ES-I3 (cell line): Measurements from ENCODE around the gene PLEKHM3.

Experiments used
- H3K36me3 ChIP-seq: 2 replicates; pipeline ENCODE4 v1.6.1; 2013; ENCODE audit warnings: mild to moderate bottlenecking, low read length, control low read depth, moderate library complexity; ENCODE audit not compliant: insufficient read depth
- H3K4me1 ChIP-seq: 2 replicates; pipeline ENCODE4 v1.6.1; 2013; ENCODE audit warnings: mild to moderate bottlenecking, control low read depth, low read length; ENCODE audit not compliant: insufficient read depth
- H3K9ac ChIP-seq: 2 replicates; pipeline ENCODE4 v1.6.1; 2013; ENCODE audit warnings: low read depth, mild to moderate bottlenecking, low read length, moderate library complexity
- H3K9me3 ChIP-seq: 2 replicates; pipeline ENCODE4 v1.6.1; 2013; ENCODE audit warnings: mild to moderate bottlenecking, low read length, moderate library complexity; ENCODE audit not compliant: control insufficient read depth, insufficient read depth

The PLEKHM3 gene

GRCh38 chr2:207871911-207872310, 153.4 kb downstream of the PLEKHM3 start:
- Histone ChIP-seq H3K9ac (no peak overlapping the region), H3K4me1 (no peaks in the 10 kb centered on the region), H3K36me3 (no peaks in the 10 kb centered on the region), H3K9me3 (no peaks in the 10 kb centered on the region)

DNA sequence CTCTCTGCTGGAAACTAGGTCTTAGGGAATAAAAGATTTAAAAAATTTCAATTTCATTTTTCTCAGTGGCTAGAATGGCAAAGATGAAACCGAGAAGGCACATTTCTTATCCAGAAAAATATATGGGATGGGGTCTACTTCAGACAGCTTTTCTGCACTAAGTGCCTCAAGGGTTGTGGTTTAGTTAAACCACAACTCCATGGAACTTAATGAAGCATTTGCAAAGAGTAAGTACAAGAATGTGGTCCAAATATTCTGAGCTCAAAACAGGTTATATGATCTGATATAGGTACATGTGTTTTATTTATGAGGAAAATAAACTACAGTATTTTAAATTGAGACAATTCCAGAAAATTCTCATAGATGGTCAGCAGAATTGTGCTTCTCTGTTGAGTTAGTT, 153.8 kb downstream of the PLEKHM3 start:
- Histone ChIP-seq H3K4me1 (no peaks in the 10 kb centered on the region), H3K9me3 (no peaks in the 10 kb centered on the region), H3K9ac (no peak overlapping the region)

DNA sequence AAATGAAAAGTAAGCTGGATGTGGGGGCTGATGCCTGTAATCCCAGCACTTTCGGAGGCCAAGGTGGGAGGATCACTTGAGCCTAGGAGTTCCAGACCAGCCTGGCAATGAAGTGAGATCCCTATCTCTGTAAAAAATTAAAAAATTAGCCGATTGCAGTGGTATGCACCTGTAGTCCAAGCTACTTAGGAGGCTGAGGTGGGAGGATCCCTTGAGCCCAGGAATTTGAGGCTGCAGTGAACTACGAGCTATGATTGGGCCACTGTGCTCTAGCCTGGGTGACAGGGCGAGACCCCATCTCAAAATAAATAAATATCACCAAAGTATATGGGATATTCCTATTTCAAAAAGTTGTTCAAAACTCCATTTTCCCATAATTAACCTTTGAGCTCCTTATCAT, 154.5 kb downstream of the PLEKHM3 start:
- H3K9ac ChIP-seq: no peak overlapping the region
- H3K9me3 ChIP-seq: no peaks in the 10 kb centered on the region
- H3K36me3 ChIP-seq: no peaks in the 10 kb centered on the region
- no peaks in the 10 kb centered on the region for H3K4me1 ChIP-seq

More for the DNA sequence above, 153.8 kb downstream of the PLEKHM3 start:
- no peaks in the 10 kb centered on the region for H3K36me3 ChIP-seq

GRCh38 chr2:207869784-207870778, 155.2 kb downstream of the PLEKHM3 start:
- no peaks in the 10 kb centered on the region for H3K4me1 ChIP-seq
- no peaks in the 10 kb centered on the region for H3K9me3 ChIP-seq
- no peak overlapping the region for H3K9ac ChIP-seq

DNA sequence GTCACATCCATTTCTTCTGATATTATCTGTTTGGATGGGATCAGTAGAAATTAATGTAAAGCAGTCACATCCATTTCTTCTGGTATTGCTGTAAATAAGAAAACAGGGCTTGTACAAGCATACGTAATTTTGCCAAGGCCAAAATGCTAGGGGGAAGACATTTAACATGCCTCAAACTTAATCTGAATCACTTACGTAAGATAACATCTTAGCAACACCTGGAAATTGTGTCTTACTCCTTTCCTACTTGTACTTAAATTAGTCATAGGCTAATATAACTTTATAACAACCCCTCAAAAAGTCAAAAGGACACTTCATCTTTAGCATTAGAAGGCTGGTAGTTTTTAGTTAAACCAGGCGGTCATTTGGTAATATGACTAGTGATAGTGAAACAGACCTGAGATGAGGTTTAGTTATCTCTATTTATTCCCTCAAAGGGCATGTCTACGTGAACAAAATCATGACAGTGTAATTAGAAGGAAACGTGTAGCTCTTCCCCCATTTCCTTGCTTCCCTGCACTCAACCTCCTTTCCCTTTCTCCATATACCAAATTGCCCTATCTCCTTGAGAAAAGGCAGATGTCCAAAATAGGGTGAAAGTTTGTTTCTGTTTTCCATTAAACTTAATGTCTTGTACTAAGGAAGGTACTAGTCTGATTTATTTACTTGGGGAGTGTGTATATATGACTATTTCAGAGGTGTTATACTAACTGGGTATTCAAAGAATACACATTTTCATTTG, 156.3 kb downstream of the PLEKHM3 start:
- no peak overlapping the region for H3K9ac ChIP-seq
- H3K9me3 ChIP-seq: no peaks in the 10 kb centered on the region
- H3K36me3 ChIP-seq: no peaks in the 10 kb centered on the region
- no peaks in the 10 kb centered on the region for H3K4me1 ChIP-seq

More at GRCh38 chr2:207869784-207870778, 155.2 kb downstream of the PLEKHM3 start:
- H3K36me3 ChIP-seq: no peaks in the 10 kb centered on the region

DNA sequence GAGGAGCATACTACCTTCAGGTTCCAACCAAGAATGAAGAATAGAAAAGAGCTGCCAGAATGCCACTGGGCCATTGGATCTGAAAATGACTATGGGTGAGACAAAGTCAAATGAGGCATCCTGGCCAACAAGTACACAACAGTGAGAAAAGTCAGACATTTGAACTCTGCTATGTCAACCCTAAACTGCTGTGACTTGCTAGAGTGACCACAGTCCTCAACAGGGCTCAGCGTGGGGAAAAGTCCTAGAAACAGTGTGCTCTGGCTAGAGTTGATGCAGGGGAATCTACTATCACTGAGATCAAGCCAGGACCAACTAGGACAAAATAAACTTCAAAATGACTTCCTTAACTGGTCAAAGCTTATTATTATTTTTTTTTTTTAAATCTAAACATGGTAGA, 157.4 kb downstream of the PLEKHM3 start:
- H3K9me3 ChIP-seq: no peaks in the 10 kb centered on the region
- no peaks in the 10 kb centered on the region for H3K36me3 ChIP-seq
- no peaks in the 10 kb centered on the region for H3K4me1 ChIP-seq
- H3K9ac ChIP-seq: no peak overlapping the region

DNA sequence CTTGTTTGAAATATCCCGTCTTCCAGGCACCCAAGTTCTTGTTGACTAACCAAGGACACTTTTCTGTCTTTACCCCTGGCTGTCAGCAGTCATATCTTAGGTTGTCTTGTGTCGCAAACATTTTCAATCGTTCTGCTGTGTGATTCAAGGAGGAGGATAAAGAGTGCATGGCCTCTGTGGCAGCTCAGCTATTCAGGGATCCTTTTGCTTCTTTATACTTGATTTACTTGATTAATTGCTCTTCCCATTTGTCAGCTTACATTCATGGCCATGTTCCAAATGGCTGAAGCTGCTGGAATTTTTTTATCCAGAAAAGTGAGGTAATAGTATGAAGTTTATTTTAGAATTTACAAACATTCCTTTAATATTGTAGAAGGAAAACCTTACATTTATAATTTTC, 158.3 kb downstream of the PLEKHM3 start:
- no peak overlapping the region for H3K9ac ChIP-seq
- no peaks in the 10 kb centered on the region for H3K9me3 ChIP-seq
- H3K4me1 ChIP-seq: no peaks in the 10 kb centered on the region
- H3K36me3 ChIP-seq: no peaks in the 10 kb centered on the region

DNA sequence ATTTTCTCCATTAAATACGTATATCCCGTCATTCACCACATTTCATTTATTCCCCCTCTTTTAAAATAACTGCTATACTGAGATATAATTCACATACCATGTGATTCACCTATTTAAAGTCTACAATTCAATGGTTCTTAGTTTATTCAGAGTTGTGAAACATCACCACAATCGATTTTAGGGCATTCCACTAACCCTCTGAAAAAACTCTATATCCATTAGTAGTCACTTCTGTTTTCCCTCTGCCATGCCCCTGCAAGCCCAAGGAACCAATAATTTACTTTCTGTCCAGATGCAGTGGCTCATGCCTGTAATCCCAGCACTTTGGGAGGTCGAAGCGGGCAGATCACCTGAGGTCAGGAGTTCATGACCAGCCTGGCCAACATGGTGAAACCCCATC, 160.1 kb downstream of the PLEKHM3 start:
- Histone ChIP-seq H3K9me3 (no peaks in the 10 kb centered on the region), H3K9ac (no peak overlapping the region), H3K36me3 (no peaks in the 10 kb centered on the region), H3K4me1 (no peaks in the 10 kb centered on the region)

- Histone ChIP-seq H3K4me1 (no peaks in the 10 kb centered on the region), H3K9ac (no peak overlapping the region), H3K9me3 (no peaks in the 10 kb centered on the region), H3K36me3 (no peaks in the 10 kb centered on the region)
These were observed 162.0 kb downstream of the PLEKHM3 start for GRCh38 chr2:207863345-207863744.

- Histone ChIP-seq H3K4me1 (no peaks in the 10 kb centered on the region), H3K9ac (no peak overlapping the region), H3K9me3 (no peaks in the 10 kb centered on the region), H3K36me3 (no peaks in the 10 kb centered on the region)
These were observed 163.5 kb downstream of the PLEKHM3 start for GRCh38 chr2:207861789-207862188.

- no peaks in the 10 kb centered on the region for H3K36me3 ChIP-seq
- no peak overlapping the region for H3K9ac ChIP-seq
- H3K9me3 ChIP-seq: no peaks in the 10 kb centered on the region
- no peaks in the 10 kb centered on the region for H3K4me1 ChIP-seq
These were observed 164.6 kb downstream of the PLEKHM3 start for GRCh38 chr2:207860685-207861084.

GRCh38 chr2:207855591-207855990, 169.7 kb downstream of the PLEKHM3 start:
- no peaks in the 10 kb centered on the region for H3K9me3 ChIP-seq
- H3K36me3 ChIP-seq: no peaks in the 10 kb centered on the region
- no peaks in the 10 kb centered on the region for H3K4me1 ChIP-seq
- no peak overlapping the region for H3K9ac ChIP-seq

DNA sequence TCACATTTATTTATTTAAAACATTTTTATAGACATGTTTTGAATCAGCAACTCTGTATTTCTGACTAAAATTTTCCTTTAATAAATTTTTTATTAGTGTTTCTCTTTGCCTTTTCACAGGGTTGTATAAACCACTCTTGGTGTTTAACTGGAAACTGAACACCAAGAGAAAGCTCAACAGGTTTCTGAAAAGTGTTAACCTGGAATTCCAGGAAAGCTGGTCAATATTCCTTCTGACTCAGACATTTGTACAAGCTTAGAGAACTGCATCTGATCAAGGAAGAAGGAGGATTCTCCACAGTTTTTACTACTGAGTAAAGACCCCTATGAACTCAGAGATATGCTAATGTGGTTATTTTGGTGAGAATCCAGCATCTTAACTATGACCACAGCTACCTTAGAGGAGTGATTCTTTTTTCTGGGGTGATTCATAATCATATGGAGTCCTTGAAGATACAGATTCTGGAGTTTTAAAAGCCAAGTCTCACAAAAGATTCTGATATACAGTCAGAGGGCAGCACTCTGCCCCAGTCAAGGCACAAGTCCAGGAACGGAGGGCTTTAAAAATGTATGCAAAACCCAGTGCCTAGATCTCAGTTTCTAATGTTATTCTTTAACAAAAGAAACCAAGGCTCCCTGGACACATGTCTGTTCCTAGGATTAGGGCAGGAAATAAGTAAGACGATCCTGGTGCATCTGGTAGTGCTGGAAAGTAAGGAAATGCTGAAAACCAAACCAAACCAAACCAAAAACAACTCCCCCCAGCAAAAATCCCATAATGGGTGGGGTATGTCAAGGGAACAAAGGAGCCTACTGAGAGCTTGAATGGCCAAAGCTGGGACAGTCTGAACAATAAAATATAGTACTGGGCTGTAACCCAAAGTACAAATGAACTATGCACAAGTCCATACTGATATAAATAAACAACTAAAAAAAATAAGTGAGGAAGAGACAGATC, 170.6 kb downstream of the PLEKHM3 start:
- no peaks in the 10 kb centered on the region for H3K36me3 ChIP-seq

GRCh38 chr2:207852791-207853190, 172.5 kb downstream of the PLEKHM3 start:
- Histone ChIP-seq H3K9ac (no peak overlapping the region), H3K4me1 (peaks cover 2% of the 10 kb centered on the region), H3K36me3 (no peaks in the 10 kb centered on the region), H3K9me3 (no peaks in the 10 kb centered on the region)

More for the DNA sequence above, 170.6 kb downstream of the PLEKHM3 start:
- H3K4me1 ChIP-seq: no peaks in the 10 kb centered on the region
- H3K9ac ChIP-seq: no peak overlapping the region
- no peaks in the 10 kb centered on the region for H3K9me3 ChIP-seq
